T-cell (primary cell): ENCODE results near the gene BTG1. TPM values are rescaled to one million over a fixed set of nuclear protein-coding genes. Genes with fewer than 3 reads are reported as not detected.

Experiments used
- ATAC-seq, 4 experiments: fragments of 200-7000 bp in 3 of 4; fragments of 150-1000 bp in 1 of 4; cut with Tn5 transposase; replicated peaks in 1 of 4; 1 replicate in 3 of 4; 2 replicates in 1 of 4; pipeline ENCODE4 v1.10.0; 2021; ENCODE audit warnings: moderate library complexity in 3 of 4, mild to moderate bottlenecking in 2 of 4, moderate number of reproducible peaks in 1 of 4
- CTCF ChIA-PET, 2 donors: fragments of 300-600 bp; sonication (Branson Sonifier 250); formaldehyde crosslinking; loops; one replicate each; lab custom pipeline; 2022; ENCODE audit warnings: antibody characterized with exemption in 2 of 2; lab: Charles Lee
- POLR2A ChIA-PET, 2 donors: fragments of 300-600 bp; sonication (Branson Sonifier 250); formaldehyde crosslinking; loops; one replicate each; lab custom pipeline; 2022; ENCODE audit warnings: antibody characterized with exemption in 2 of 2; lab: Charles Lee
- DNase-seq, 35 experiments: peaks; one replicate each; pipeline versions ENCODE4 v3.0.0 to v3.0.0-alpha.2; 2013 to 2023
- H3K27ac ChIP-seq: one replicate; pipeline ENCODE4 v1.5.1; 2013; ENCODE audit warnings: low read length
- H3K27me3 ChIP-seq, 2 experiments: replicated peaks in 1 of 2; 1 replicate in 1 of 2; 2 replicates in 1 of 2; pipeline versions ENCODE4 v1.6.1 to v1.7.0; 2013; ENCODE audit warnings: low read length in 1 of 2, mixed read lengths in 1 of 2; ENCODE audit not compliant: control insufficient read depth in 2 of 2, insufficient read depth in 2 of 2; ENCODE audit errors: extremely low read depth in 1 of 2
- H3K36me3 ChIP-seq, 2 donors: 1 replicate in 1 of 2; 2 replicates in 1 of 2; pipeline versions ENCODE4 v1.6.1 to v1.7.0; 2013; ENCODE audit warnings: low read length in 1 of 2; ENCODE audit not compliant: control insufficient read depth in 2 of 2, insufficient read depth in 1 of 2; ENCODE audit errors: extremely low read depth in 1 of 2
- H3K4me1 ChIP-seq, 2 experiments: 1 replicate in 1 of 2; 2 replicates in 1 of 2; pipeline versions ENCODE4 v1.6.1 to v1.7.0; 2013; ENCODE audit warnings: low read length in 2 of 2, mixed read lengths in 1 of 2; ENCODE audit not compliant: insufficient read depth in 2 of 2, control insufficient read depth in 1 of 2; ENCODE audit errors: extremely low read depth in 1 of 2
- H3K4me3 ChIP-seq, 2 donors: 1 replicate in 1 of 2; 2 replicates in 1 of 2; pipeline versions ENCODE4 v1.5.1 to v1.7.0; 2013; ENCODE audit warnings: mild to moderate bottlenecking in 2 of 2, low read length in 1 of 2, moderate library complexity in 1 of 2; ENCODE audit not compliant: control insufficient read depth in 1 of 2; ENCODE audit errors: extremely low read depth in 1 of 2
- H3K9me3 ChIP-seq: 2 replicates; pipeline ENCODE4 v1.7.0; 2013
- H3K27ac Mint-ChIP-seq, 2 donors: one replicate each; pipeline ENCODE4 v1.8.0; 2020 to 2021; ENCODE audit warnings: mild to moderate bottlenecking in 2 of 2, mixed read lengths in 2 of 2
- H3K27me3 Mint-ChIP-seq, 2 donors: one replicate each; pipeline ENCODE4 v1.8.0; 2021 to 2022; ENCODE audit warnings: mixed read lengths in 2 of 2
- H3K36me3 Mint-ChIP-seq: one replicate; pipeline ENCODE4 v1.8.0; 2021; ENCODE audit warnings: mixed read lengths
- H3K4me1 Mint-ChIP-seq, 3 donors: one replicate each; pipeline ENCODE4 v1.8.0; 2020 to 2022; ENCODE audit warnings: mixed read lengths in 3 of 3, mild to moderate bottlenecking in 1 of 3
- H3K4me3 Mint-ChIP-seq, 3 donors: one replicate each; pipeline ENCODE4 v1.8.0; 2020 to 2022; ENCODE audit warnings: mild to moderate bottlenecking in 3 of 3, mixed read lengths in 3 of 3, moderate library complexity in 3 of 3
- H3K9me3 Mint-ChIP-seq, 3 donors: one replicate each; pipeline ENCODE4 v1.8.0; 2020 to 2022; ENCODE audit warnings: mixed read lengths in 3 of 3
- WGBS: methylation state at CpG from one replicate; pipeline ENCODE4 v1.1.5; 2013; ENCODE audit warnings: missing lambda C conversion rate; ENCODE audit not compliant: insufficient coverage; 5-methylcytosine and 5-hydroxymethylcytosine counted together
- total RNA-seq, 35 experiments: library from RNA in 6 of 35; stranded (reverse) in 6 of 35; fragments of 120-200 nt in 1 of 35; gene quantifications; one replicate each; pipeline versions ENCODE4 v1.2.1 to v1.2.4 and lab custom pipeline; 2013 to 2026

BTG1 gene
- total RNA-seq, 5 donors from 2014 or later (not counting 1 experiment from before 2014, with no cell fraction given): 484 to 1,238 (median 551) TPM

DNA sequence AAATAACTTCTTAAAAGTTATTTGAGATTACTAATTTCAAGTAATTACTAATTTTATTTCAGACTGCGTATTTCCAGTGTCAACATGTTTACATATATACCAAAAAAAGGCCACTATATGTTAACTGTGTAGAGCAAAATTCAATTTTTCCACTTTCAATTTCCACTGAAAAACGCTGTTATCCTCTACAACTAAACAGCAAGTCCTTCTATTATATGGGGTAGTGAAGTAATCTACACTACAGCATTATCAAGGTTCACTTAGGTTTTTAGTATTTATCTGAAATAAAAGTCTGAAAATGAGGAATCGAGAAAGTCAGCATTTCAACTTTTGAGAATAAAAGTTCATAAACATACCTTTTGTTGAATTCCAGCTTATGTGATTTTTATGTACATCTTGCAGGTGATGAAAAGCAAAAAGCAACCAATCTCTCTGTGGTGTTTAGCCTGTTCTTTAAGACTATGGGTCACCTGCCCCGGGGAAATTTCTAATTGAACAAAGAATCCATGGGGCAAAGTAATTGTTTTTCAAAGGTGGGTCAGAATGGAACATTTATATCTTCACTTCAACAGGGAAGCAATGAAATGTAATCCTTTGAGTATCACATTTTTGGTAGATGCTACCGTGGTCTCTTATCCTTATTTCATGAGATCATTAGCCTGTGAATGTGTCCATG, 3.3 kb downstream of the BTG1 start:
- Mint-ChIP-seq H3K4me1 (peaks cover 8 to 45% (median 21%) of the 10 kb centered on the region in 3 donors), H3K9me3 (no peaks in the 10 kb centered on the region), H3K4me3 (peak overlapping the region; percentile 100), H3K36me3 (peaks cover 71% of the 10 kb centered on the region), H3K27ac (peak overlapping the region; percentile 99 to 100), H3K27me3 (no peaks in the 10 kb centered on the region)
- ChIA-PET CTCF (interaction anchor here in 1 of 2 donors (1.1 to 1.2 kb wide), 3 partner anchors 151 to 760 kb away, joined by 4 to 10 read pairs (median 5); no protein-coding TSS in a partner anchor), POLR2A (interaction anchor here (0.6 to 7.0 kb wide), 21 partner anchors 9 to 573 kb away, joined by 3 to 170 read pairs (median 4); no protein-coding TSS in a partner anchor)
- ATAC-seq (no peak), DNase-seq (no peak)
- WGBS: no CpG with 5 or more reads among the region's 5 CpGs
- H3K27me3 ChIP-seq: no peaks in the 10 kb centered on the region
- peak overlapping the region; percentile 91 for H3K27ac ChIP-seq
- H3K4me3 ChIP-seq: peak overlapping the region; percentile 77 to 98
- H3K9me3 ChIP-seq: no peaks in the 10 kb centered on the region
- H3K4me1 ChIP-seq: peaks cover 6 to 22% of the 10 kb centered on the region in 2 experiments
- H3K36me3 ChIP-seq: peaks cover 0 to 45% of the 10 kb centered on the region in 2 donors

DNA sequence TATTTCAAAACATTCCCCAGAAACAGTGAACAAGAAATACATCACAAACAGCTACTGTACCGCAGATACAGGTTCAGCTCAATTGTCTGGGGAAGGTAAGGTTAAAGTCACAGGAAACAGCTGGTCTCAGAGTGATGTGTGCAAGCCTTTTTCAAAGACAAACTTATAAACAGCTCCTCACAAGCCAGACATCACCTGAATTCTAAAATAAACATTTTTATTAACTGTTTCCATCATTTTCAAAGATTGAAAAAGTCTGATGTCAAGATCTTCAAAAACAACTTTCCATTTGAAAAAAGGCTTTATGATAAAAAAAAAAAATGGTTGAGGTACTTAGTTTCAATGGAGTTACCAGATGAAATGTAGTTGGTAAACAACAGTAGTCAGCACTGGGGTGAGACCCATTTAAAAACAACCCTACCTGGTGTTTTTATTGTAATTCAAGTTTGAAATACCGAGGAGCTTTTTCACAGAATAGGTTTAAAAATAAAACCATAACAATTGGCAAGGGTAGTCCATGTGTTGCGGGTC, 4.0 kb downstream of the BTG1 start:
- Mint-ChIP-seq H3K4me1 (peaks cover 10 to 45% (median 21%) of the 10 kb centered on the region in 3 donors), H3K9me3 (no peaks in the 10 kb centered on the region), H3K27ac (peak overlapping the region; percentile 99 to 100), H3K4me3 (peak overlapping the region; percentile 100), H3K36me3 (peaks cover 78% of the 10 kb centered on the region), H3K27me3 (no peaks in the 10 kb centered on the region)
- H3K9me3 ChIP-seq: no peaks in the 10 kb centered on the region
- DNase-seq: peak in 16 of 35 experiments; percentile 16 to 71 (median 40)
- peak in 1 of 4 experiments; percentile 11 for ATAC-seq
- ChIA-PET POLR2A (interaction anchor here (0.6 to 7.0 kb wide), 34 partner anchors 8 to 1326 kb away, joined by 3 to 170 read pairs (median 4); no protein-coding TSS in a partner anchor), CTCF (interaction anchor here (0.7 to 1.2 kb wide), 12 partner anchors 8 to 760 kb away, joined by 3 to 10 read pairs (median 4); no protein-coding TSS in a partner anchor)
- no peaks in the 10 kb centered on the region for H3K27me3 ChIP-seq
- H3K4me3 ChIP-seq: peak overlapping the region; percentile 77 to 98
- H3K4me1 ChIP-seq: peaks cover 3 to 28% of the 10 kb centered on the region in 2 experiments
- peaks cover 0 to 45% of the 10 kb centered on the region in 2 donors for H3K36me3 ChIP-seq
- WGBS: no CpG with 5 or more reads among the region's 3 CpGs
- H3K27ac ChIP-seq: peak overlapping the region; percentile 91

DNA sequence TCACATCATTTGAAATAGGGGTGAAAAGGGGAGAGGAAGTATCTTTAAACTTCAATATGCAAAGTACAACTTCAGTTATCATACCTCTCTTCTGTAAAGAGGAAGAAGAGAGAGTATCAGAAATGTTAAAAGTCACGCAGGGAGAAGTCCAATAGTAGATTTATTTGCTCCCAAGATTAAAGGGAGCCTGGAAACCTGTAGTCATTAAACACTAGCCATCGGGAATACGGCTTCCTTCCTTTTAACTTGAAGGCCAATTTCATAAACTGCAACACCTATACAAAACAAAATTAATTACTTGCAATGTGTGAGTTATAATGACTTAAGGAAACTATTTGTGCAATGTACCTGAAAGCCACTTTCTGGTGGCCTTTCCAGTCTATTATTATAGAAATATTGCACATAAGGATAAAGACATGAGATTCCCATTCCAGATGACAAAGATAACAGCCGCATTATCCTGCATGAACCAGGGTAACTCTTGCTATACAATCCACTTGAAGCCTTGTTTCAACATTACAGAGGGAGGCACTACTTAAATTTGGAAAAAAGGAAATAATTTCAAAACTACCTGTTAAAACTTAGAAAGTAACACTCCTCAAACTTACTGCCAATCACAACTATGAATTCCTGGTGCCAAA, 4.6 kb downstream of the BTG1 start:
- DNase-seq (no peak), ATAC-seq (no peak)
- POLR2A ChIA-PET: interaction anchor here (0.6 to 7.0 kb wide), 28 partner anchors 7 to 1327 kb away, joined by 3 to 170 read pairs (median 4); no protein-coding TSS in a partner anchor
- peaks cover 83% of the 10 kb centered on the region for H3K36me3 Mint-ChIP-seq
- H3K27ac ChIP-seq: peak overlapping the region; percentile 91
- H3K4me1 Mint-ChIP-seq: peaks cover 16 to 45% (median 23%) of the 10 kb centered on the region in 3 donors
- peak overlapping the region; percentile 100 for H3K4me3 Mint-ChIP-seq
- H3K27ac Mint-ChIP-seq: peak overlapping the region; percentile 99 to 100
- CTCF ChIA-PET: interaction anchor here (0.7 to 1.1 kb wide), 11 partner anchors 8 to 759 kb away, joined by 3 to 10 read pairs (median 5); no protein-coding TSS in a partner anchor
- H3K36me3 ChIP-seq: peaks cover 0 to 45% of the 10 kb centered on the region in 2 donors
- no peaks in the 10 kb centered on the region for H3K27me3 Mint-ChIP-seq
- no peaks in the 10 kb centered on the region for H3K9me3 Mint-ChIP-seq
- no peaks in the 10 kb centered on the region for H3K9me3 ChIP-seq
- WGBS: no CpG with 5 or more reads among the region's 4 CpGs
- peak overlapping the region; percentile 77 to 98 for H3K4me3 ChIP-seq
- peaks cover 6 to 35% of the 10 kb centered on the region in 2 experiments for H3K4me1 ChIP-seq
- no peaks in the 10 kb centered on the region for H3K27me3 ChIP-seq

DNA sequence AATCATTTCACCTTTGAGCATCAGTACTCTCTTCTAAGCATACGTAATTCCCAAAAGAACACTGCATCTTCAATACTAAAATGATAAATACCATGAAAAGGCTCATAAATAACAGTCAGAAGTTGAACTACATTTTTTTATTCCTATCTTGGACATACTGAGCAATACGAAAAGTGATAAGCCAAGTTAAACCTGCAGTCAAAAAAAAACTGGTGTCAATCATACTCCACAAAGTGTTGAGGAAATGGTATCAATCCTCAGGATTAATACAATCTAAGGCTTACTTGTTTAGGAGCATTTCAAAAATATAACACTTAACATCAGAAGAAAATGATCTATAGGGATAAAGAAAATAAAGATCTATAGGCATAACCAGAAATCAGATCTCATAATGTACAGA, 5.5 kb downstream of the BTG1 start:
- Mint-ChIP-seq H3K27ac (peak overlapping the region; percentile 99 to 100), H3K4me1 (peaks cover 23 to 47% (median 30%) of the 10 kb centered on the region in 3 donors), H3K27me3 (no peaks in the 10 kb centered on the region), H3K4me3 (peak overlapping the region; percentile 100), H3K36me3 (peaks cover 81% of the 10 kb centered on the region), H3K9me3 (no peaks in the 10 kb centered on the region)
- no peaks in the 10 kb centered on the region for H3K27me3 ChIP-seq
- peak overlapping the region; percentile 91 for H3K27ac ChIP-seq
- POLR2A ChIA-PET: interaction anchor here in 1 of 2 donors (0.6 kb wide), 1 partner anchor 184 kb away, joined by 6 read pairs; no protein-coding TSS in a partner anchor
- H3K36me3 ChIP-seq: peaks cover 0 to 45% of the 10 kb centered on the region in 2 donors
- H3K9me3 ChIP-seq: no peaks in the 10 kb centered on the region
- DNase-seq: no peak
- peak overlapping the region; percentile 77 to 98 for H3K4me3 ChIP-seq
- H3K4me1 ChIP-seq: peaks cover 13 to 40% of the 10 kb centered on the region in 2 experiments
- no peak for ATAC-seq
- WGBS: 0% methylated on average over 1 of the region's 2 CpGs
- CTCF ChIA-PET: no interaction called here

DNA sequence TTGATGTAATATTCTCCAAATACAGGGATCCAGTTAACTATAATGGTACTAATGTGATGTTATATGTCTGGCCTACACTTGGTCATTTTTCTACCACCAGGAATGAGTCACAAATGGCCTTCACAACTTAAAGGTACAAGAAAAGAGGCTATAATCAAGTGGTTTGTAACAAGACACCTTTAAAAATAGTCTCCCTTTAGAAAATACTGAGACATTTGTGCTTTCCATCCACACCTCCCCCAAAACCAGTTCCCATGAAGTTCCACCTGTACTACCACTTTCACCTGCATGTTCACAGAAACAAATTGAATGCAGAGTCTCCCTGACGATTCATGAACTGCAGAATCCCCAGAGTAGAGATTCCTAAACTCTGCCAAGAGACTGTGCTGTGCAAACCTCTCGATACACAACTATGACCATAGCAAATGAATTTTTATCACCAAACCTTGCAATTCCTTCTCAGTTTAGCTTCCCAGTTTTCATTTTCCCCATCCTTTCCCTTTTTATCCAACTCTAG, 6.0 kb downstream of the BTG1 start:
- Mint-ChIP-seq H3K27ac (peak overlapping the region; percentile 99 to 100), H3K27me3 (no peaks in the 10 kb centered on the region), H3K4me1 (peaks cover 28 to 52% (median 35%) of the 10 kb centered on the region in 3 donors), H3K4me3 (peak overlapping the region; percentile 100), H3K36me3 (peaks cover 85% of the 10 kb centered on the region), H3K9me3 (no peaks in the 10 kb centered on the region)
- Histone ChIP-seq H3K27ac (peak overlapping the region; percentile 91), H3K36me3 (peaks cover 0 to 42% of the 10 kb centered on the region in 2 donors), H3K27me3 (no peaks in the 10 kb centered on the region), H3K4me3 (peak overlapping the region; percentile 77 to 98), H3K9me3 (no peaks in the 10 kb centered on the region), H3K4me1 (peaks cover 15 to 45% of the 10 kb centered on the region in 2 experiments)
- DNase-seq (no peak), ATAC-seq (no peak)
- WGBS: 0% methylated on average over 2 of the region's 2 CpGs
- CTCF ChIA-PET: no interaction called here
- POLR2A ChIA-PET: no interaction called here
